ENCODE results near the gene BAK1.

The BAK1 gene

DNA sequence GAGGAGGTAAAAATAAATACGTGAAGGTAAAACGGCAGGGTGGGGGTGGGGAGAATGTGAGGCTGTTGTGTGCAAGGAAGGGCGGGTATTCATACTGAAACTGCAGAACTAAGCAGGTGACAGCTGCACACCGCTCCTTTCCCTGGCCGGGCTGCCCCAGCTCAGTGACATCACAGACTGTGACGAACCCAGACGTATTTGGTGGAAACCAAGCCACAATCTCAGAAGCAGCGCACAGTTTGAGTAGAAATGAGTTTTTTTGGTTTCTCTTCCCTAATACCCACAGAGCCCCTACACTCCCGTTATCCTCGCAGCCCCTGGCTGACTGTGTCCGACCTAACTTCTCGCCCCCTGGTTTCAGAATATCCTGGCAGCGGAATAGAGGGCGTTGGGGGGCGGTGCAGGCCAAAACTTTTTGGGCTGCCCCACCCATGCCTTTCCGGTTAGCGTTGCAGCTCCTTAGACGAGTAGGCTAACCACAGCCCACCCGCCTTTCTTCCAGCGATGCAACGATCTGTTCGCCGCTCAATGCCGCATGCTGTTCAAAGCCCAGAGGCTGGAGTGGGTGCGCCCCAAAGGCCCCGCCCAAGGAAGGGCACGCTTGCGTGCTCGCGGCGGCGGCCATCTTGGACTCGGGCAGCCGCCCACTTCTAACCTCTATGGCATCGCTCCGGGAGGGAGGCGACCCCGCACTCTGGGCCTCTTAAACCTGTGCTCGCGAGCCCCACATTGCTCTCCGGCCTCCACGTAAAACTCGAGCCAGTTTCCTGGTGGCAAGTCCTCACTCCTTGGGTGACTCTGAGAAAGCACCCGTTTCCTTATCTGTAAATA lies 9.1 kb downstream of the BAK1 start:
- Histone ChIP-seq H3K36me3 (ENCODE audit: control insufficient read depth, insufficient read depth, low read length) (peaks cover 26% of the 10 kb centered on the region), H3K4me3 (replicated peaks; ENCODE audit: low read depth, low read length) (peak overlapping the region; percentile 65), H3K27me3 (replicated peaks; ENCODE audit: control insufficient read depth, insufficient read depth, low read length) (no peaks in the 10 kb centered on the region)
- TF ChIP-seq, protein P1, sequence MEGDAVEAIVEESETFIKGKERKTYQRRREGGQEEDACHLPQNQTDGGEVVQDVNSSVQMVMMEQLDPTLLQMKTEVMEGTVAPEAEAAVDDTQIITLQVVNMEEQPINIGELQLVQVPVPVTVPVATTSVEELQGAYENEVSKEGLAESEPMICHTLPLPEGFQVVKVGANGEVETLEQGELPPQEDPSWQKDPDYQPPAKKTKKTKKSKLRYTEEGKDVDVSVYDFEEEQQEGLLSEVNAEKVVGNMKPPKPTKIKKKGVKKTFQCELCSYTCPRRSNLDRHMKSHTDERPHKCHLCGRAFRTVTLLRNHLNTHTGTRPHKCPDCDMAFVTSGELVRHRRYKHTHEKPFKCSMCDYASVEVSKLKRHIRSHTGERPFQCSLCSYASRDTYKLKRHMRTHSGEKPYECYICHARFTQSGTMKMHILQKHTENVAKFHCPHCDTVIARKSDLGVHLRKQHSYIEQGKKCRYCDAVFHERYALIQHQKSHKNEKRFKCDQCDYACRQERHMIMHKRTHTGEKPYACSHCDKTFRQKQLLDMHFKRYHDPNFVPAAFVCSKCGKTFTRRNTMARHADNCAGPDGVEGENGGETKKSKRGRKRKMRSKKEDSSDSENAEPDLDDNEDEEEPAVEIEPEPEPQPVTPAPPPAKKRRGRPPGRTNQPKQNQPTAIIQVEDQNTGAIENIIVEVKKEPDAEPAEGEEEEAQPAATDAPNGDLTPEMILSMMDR (IDR thresholded peaks at IDR 0.05; ENCODE audit: insufficient read depth, low read length, poor library complexity, severe bottlenecking): peak; percentile 12
- peak; percentile 91 for DNase-seq (ENCODE audit: extremely low read depth, insufficient read length)

DNA sequence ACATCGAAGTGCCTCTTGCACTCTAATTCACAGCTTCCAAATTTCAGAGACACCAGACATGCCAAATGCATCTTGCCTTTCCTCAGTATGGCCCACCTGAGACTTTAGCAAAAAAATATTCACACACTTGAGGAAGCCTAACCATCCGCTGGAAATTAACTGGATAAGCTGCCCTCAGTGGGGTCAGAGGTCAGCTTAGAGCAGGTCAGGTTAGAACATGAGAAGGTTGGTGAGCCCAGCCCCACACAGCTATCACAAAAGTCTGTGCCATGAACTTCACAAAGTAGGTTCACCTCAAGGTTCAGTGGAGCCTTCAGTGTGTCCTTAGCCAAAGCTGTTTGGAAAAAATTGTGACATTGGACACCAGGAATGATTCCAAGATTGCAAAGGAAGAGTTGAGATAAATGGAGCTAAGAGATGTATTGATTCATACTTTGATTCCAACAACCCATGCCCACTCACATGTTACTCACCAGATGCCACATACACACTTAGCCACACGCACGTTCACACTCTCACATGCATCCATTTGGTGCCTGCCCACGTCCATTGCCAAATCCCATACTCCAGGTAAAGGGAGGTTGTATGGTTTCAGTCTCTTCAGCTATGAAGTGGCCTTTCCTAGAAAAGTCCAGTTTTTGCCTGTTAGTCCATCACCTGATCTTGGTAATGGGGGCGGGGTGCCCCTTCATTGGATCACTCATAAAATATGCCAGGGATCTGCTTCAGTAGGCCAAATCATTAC lies 11.1 kb downstream of the BAK1 start:
- Histone ChIP-seq H3K4me3 (replicated peaks; ENCODE audit: low read depth, low read length) (no peak overlapping the region), H3K27me3 (replicated peaks; ENCODE audit: control insufficient read depth, insufficient read depth, low read length) (no peaks in the 10 kb centered on the region), H3K36me3 (ENCODE audit: control insufficient read depth, insufficient read depth, low read length) (peaks cover 11% of the 10 kb centered on the region)
- TF ChIP-seq, protein P1 (IDR thresholded peaks at IDR 0.05; ENCODE audit: insufficient read depth, low read length, poor library complexity, severe bottlenecking): no peak
- DNase-seq (ENCODE audit: extremely low read depth, insufficient read length): no peak

DNA sequence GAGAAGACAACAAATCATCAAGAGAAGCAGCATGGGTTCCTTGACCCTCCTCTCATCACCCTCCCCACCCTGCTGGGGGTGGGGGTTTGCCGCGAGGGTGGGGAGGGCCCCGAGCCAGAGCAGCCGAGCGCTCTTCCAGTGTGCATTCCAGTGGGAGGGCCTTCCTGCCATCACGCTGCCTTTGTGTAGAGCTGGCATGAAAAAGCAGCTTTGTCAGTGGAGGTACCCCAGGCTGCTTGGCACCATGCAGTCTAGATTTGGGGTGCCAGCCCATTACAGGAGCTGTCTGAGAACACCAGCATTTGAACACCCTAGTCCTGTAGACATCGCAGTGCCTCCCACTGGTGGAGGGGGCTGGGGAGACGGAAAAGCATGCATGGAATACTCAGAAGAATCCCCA lies 12.2 kb downstream of the BAK1 start:
- Histone ChIP-seq H3K36me3 (ENCODE audit: control insufficient read depth, insufficient read depth, low read length) (peaks cover 6% of the 10 kb centered on the region; the same call in 1 of the 2 replicates), H3K27me3 (replicated peaks; ENCODE audit: control insufficient read depth, insufficient read depth, low read length) (no peaks in the 10 kb centered on the region), H3K4me3 (replicated peaks; ENCODE audit: low read depth, low read length) (no peak overlapping the region)
- TF ChIP-seq, protein P1 (IDR thresholded peaks at IDR 0.05; ENCODE audit: insufficient read depth, low read length, poor library complexity, severe bottlenecking): no peak
- no peak for DNase-seq (ENCODE audit: extremely low read depth, insufficient read length)

DNA sequence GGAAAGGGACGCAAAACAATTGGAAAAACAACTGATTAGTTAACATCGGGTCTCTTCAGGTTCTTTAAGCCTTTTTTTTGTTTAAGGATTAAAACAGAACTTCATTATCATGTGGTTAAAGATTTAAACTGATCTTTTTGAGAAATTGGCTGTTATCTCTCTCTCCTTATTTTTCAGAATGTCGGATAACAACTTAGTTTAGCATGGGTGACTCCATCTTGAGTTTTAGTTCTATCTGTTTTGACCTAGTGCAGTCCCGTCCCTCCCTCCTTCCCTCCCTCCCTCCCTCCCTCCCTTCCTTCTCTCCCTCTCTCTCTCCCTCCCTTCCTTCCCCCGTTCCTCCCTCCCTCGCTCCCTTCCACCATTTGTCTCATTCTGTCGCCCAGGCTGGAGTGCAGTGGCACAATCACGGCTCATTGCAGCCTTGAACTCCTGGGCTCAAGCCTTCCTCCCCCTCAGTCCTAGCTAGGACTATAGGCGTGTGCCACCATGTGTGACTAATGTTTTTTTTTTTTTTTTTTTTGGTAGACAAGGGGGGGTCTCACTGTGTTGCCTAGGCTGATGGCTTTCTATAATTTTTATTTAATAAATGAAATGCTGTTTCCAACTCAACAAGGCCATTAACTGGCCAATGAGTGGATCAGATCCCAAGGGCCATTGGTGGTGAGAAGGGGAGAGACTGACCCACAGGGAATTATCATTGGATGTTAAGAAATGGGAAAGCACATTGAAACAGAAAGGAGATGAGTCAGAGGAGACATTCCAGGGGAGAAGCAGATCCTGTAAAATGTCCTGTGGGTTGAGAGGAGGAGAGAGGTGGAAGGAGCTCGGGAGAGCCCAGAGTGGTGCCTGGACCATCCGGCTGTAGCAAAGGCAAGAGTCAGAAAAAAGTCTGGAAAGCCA lies 13.6 kb downstream of the BAK1 start:
- TF ChIP-seq, protein P1 (IDR thresholded peaks at IDR 0.05; ENCODE audit: insufficient read depth, low read length, poor library complexity, severe bottlenecking): no peak
- DNase-seq (ENCODE audit: extremely low read depth, insufficient read length): no peak
- no peaks in the 10 kb centered on the region; the same call in 1 of the 2 replicates for H3K36me3 ChIP-seq (ENCODE audit: control insufficient read depth, insufficient read depth, low read length)
- no peak overlapping the region for H3K4me3 ChIP-seq (replicated peaks; ENCODE audit: low read depth, low read length)
- no peaks in the 10 kb centered on the region for H3K27me3 ChIP-seq (replicated peaks; ENCODE audit: control insufficient read depth, insufficient read depth, low read length)

DNA sequence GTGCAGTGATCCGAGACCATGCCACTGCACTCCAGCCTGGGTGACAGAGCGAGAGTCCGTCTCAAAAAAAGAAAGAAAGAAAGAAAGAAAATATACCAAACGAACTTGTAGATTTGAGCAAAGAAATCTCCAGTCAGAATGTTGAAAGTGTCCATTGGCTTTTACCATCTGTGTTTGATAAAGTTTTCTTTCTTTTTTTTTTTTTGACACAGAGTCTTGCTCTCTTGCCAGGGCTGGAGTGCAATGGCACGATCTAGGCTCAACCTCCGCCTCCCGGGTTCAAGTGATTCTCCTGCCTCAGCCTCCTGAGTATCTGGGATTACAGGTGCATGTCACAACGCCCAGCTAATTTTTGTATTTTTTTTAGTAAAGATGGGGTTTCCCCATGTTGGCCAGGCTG lies 21.3 kb downstream of the BAK1 start:
- DNase-seq (ENCODE audit: extremely low read depth, insufficient read length): no peak
- no peaks in the 10 kb centered on the region for H3K36me3 ChIP-seq (ENCODE audit: control insufficient read depth, insufficient read depth, low read length)
- H3K4me3 ChIP-seq (replicated peaks; ENCODE audit: low read depth, low read length): no peak overlapping the region
- TF ChIP-seq, protein P1 (IDR thresholded peaks at IDR 0.05; ENCODE audit: insufficient read depth, low read length, poor library complexity, severe bottlenecking): no peak
- H3K27me3 ChIP-seq (replicated peaks; ENCODE audit: control insufficient read depth, insufficient read depth, low read length): no peaks in the 10 kb centered on the region
